Endothelial cell of umbilical vein (primary cell): ENCODE data around the gene OPTC.

Experiments used
- EZH2 ChIP-seq: IDR thresholded peaks from 2 replicates; pipeline ENCODE4 v1.6.1; 2012; ENCODE audit warnings: borderline replicate concordance, low read depth, mild to moderate bottlenecking, moderate library complexity, low read length, inconsistent platforms; ENCODE audit not compliant: severe bottlenecking
- MAX ChIP-seq: IDR thresholded peaks from 2 replicates; pipeline ENCODE4 v1.6.1; 2011; ENCODE audit not compliant: insufficient read depth, insufficient read length
- POLR2A ChIP-seq: IDR thresholded peaks from 2 replicates; pipeline ENCODE4 v1.6.1; 2012; ENCODE audit warnings: low read depth, mild to moderate bottlenecking, control low read depth, low read length
- POLR2AphosphoS5 ChIP-seq: IDR thresholded peaks from 2 replicates; pipeline ENCODE4 v1.6.1; 2012; ENCODE audit warnings: low read depth, mild to moderate bottlenecking, control low read depth, low read length, moderate library complexity; ENCODE audit not compliant: insufficient read depth
- TF ChIP-seq, protein P1 (sequence below), 2 donors: IDR thresholded peaks; 1 replicate in 1 of 2; 2 replicates in 1 of 2; pipeline ENCODE4 v1.5.1; 2011; ENCODE audit warnings: low read length in 2 of 2, mild to moderate bottlenecking in 2 of 2, moderate library complexity in 2 of 2, control low read depth in 1 of 2, inconsistent platforms in 1 of 2, low read depth in 1 of 2; ENCODE audit not compliant: insufficient read depth in 1 of 2; ENCODE audit errors: extremely low read depth in 1 of 2

DNA sequence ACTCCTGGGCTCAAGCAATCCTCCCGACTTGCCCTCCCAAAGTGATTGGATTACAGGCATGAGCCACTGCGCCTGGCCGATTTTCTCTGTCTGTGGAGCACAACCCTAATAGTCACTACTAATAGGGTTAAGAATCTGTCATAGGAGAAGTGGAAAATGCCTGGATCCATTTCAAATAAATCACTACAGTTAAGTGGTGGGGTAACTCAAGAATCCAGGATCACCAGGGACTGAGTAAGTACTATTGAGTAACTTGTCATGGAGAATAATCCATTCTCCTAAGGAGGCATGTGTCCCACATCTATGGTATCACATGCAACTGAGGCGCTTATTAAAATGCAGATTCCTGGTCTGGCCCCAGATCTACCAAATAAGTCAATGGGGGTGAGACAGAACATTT, 53.2 kb downstream of the OPTC start:
- TF ChIP-seq, protein P1, sequence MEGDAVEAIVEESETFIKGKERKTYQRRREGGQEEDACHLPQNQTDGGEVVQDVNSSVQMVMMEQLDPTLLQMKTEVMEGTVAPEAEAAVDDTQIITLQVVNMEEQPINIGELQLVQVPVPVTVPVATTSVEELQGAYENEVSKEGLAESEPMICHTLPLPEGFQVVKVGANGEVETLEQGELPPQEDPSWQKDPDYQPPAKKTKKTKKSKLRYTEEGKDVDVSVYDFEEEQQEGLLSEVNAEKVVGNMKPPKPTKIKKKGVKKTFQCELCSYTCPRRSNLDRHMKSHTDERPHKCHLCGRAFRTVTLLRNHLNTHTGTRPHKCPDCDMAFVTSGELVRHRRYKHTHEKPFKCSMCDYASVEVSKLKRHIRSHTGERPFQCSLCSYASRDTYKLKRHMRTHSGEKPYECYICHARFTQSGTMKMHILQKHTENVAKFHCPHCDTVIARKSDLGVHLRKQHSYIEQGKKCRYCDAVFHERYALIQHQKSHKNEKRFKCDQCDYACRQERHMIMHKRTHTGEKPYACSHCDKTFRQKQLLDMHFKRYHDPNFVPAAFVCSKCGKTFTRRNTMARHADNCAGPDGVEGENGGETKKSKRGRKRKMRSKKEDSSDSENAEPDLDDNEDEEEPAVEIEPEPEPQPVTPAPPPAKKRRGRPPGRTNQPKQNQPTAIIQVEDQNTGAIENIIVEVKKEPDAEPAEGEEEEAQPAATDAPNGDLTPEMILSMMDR (IDR thresholded peaks at IDR 0.05; ENCODE audit: extremely low read depth in 1 of 2, insufficient read depth in 1 of 2, low read depth in 1 of 2, low read length in 2 of 2) = no peak
- TF ChIP-seq MAX (no peak), EZH2 (no peak), POLR2AphosphoS5 (no peak), POLR2A (no peak)
